HepG2 (cell line): ENCODE measurements around the gene RRM2.

ENCODE experiments used
- IRF2 ChIP-seq: IDR thresholded peaks from 2 replicates; pipeline ENCODE4 v1.6.1; 2018; ENCODE audit warnings: missing genetic modification reagents, missing compliant biosample characterization
- MEF2D ChIP-seq: sonication (generic); formaldehyde crosslinking; IDR thresholded peaks from 2 replicates; pipeline ENCODE4 v1.5.1; 2020; ENCODE audit warnings: mild to moderate bottlenecking, missing genetic modification reagents
- NR2C2 ChIP-seq: sonication (generic); formaldehyde crosslinking; IDR thresholded peaks from 2 replicates; pipeline ENCODE4 v1.4.0; 2020; ENCODE audit warnings: missing genetic modification reagents, mild to moderate bottlenecking, moderate library complexity, borderline replicate concordance
- SNRNP70 ChIP-seq: fragments of 200-400 bp; formaldehyde crosslinking; IDR thresholded peaks from 2 replicates; pipeline ENCODE4 v1.6.1; 2017; ENCODE audit warnings: mild to moderate bottlenecking, low read depth, low read length, moderate library complexity
- ZNF382 ChIP-seq: sonication (generic); formaldehyde crosslinking; IDR thresholded peaks from 2 replicates; pipeline ENCODE4 v1.5.0; 2020; ENCODE audit warnings: missing genetic modification reagents, mild to moderate bottlenecking, borderline replicate concordance
- ZNF839 ChIP-seq: sonication (generic); formaldehyde crosslinking; IDR thresholded peaks from 2 replicates; pipeline ENCODE4 v1.4.0; 2020; ENCODE audit warnings: missing genetic modification reagents, mild to moderate bottlenecking, borderline replicate concordance
- TF ChIP-seq, protein P1 (sequence below): sonication (generic); formaldehyde crosslinking; IDR thresholded peaks from 2 replicates; pipeline ENCODE4 v1.8.0; 2022; ENCODE audit warnings: low read depth, missing genetic modification reagents
- TF ChIP-seq, protein P2 (sequence below): sonication (generic); formaldehyde crosslinking; IDR thresholded peaks from 2 replicates; pipeline ENCODE4 v1.8.1; 2023; ENCODE audit warnings: missing genetic modification reagents, inconsistent platforms, borderline replicate concordance
- TF ChIP-seq, protein P3 (sequence below): sonication (generic); formaldehyde crosslinking; IDR thresholded peaks from 2 replicates; pipeline ENCODE4 v1.5.1; 2020; ENCODE audit warnings: mild to moderate bottlenecking, missing genetic modification reagents, moderate library complexity

DNA sequence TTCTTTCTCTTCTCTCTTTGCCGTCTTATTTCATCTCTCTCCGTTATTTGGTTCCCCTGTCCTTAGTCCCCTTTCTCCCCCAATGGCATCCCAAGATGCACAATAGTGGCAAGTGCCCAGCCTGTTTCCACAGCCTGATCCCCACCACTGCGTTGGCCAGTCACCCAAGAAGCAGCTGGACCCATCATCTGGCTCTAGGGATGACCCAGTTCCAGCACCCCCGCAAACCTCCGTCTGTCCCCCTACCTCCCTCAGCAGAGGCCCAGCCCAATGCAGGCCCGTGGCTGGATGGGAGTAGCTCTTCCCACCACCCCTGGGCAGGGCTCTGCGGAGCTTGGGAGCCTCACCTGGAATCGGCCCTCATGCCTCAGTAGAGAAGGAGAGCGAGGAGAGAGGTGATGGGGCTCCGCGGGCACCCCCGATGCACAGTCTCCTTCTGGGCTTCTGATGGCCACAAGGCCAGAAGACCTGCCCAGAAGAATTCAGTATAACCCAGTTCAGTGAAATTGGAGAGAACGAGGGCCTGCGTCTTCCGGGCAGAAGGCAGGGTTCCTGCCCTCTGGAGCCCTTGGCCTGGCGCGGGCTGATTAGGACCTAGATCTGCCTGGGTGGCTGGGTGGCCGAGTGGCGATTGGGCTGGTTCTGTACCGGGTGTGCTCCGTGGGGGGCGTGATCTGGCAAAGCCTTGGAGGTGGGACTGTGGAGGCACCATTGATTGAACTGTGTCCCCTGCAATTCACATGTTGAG is 50.9 kb downstream of the RRM2 start:
- no peak for TF ChIP-seq ZNF839 (CRISPR knock-in tag)
- TF ChIP-seq, protein P1, sequence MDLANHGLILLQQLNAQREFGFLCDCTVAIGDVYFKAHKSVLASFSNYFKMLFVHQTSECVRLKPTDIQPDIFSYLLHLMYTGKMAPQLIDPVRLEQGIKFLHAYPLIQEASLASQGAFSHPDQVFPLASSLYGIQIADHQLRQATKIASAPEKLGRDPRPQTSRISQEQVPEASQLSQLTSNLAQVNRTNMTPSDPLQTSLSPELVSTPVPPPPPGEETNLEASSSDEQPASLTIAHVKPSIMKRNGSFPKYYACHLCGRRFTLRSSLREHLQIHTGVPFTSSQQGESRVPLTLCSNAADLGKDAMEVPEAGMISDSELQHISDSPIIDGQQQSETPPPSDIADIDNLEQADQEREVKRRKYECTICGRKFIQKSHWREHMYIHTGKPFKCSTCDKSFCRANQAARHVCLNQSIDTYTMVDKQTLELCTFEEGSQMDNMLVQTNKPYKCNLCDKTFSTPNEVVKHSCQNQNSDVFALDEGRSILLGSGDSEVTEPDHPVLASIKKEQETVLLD (CRISPR knock-in tag): no peak
- TF ChIP-seq, protein P2, sequence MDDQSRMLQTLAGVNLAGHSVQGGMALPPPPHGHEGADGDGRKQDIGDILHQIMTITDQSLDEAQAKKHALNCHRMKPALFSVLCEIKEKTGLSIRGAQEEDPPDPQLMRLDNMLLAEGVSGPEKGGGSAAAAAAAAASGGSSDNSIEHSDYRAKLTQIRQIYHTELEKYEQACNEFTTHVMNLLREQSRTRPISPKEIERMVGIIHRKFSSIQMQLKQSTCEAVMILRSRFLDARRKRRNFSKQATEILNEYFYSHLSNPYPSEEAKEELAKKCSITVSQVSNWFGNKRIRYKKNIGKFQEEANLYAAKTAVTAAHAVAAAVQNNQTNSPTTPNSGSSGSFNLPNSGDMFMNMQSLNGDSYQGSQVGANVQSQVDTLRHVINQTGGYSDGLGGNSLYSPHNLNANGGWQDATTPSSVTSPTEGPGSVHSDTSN (CRISPR knock-in tag): no peak
- TF ChIP-seq IRF2 (CRISPR knock-in tag): no peak
- no peak for TF ChIP-seq NR2C2 (CRISPR knock-in tag)
- no peak for TF ChIP-seq MEF2D (CRISPR knock-in tag)
- no peak for TF ChIP-seq SNRNP70
- TF ChIP-seq ZNF382 (CRISPR knock-in tag): no peak
- TF ChIP-seq, protein P3, sequence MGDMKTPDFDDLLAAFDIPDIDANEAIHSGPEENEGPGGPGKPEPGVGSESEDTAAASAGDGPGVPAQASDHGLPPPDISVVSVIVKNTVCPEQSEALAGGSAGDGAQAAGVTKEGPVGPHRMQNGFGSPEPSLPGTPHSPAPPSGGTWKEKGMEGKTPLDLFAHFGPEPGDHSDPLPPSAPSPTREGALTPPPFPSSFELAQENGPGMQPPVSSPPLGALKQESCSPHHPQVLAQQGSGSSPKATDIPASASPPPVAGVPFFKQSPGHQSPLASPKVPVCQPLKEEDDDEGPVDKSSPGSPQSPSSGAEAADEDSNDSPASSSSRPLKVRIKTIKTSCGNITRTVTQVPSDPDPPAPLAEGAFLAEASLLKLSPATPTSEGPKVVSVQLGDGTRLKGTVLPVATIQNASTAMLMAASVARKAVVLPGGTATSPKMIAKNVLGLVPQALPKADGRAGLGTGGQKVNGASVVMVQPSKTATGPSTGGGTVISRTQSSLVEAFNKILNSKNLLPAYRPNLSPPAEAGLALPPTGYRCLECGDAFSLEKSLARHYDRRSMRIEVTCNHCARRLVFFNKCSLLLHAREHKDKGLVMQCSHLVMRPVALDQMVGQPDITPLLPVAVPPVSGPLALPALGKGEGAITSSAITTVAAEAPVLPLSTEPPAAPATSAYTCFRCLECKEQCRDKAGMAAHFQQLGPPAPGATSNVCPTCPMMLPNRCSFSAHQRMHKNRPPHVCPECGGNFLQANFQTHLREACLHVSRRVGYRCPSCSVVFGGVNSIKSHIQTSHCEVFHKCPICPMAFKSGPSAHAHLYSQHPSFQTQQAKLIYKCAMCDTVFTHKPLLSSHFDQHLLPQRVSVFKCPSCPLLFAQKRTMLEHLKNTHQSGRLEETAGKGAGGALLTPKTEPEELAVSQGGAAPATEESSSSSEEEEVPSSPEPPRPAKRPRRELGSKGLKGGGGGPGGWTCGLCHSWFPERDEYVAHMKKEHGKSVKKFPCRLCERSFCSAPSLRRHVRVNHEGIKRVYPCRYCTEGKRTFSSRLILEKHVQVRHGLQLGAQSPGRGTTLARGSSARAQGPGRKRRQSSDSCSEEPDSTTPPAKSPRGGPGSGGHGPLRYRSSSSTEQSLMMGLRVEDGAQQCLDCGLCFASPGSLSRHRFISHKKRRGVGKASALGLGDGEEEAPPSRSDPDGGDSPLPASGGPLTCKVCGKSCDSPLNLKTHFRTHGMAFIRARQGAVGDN (CRISPR knock-in tag): no peak
